Peyer's patch (tissue), 4 donors: ENCODE data around the gene PLA2G4C.

Source experiments
- CTCF ChIP-seq, 6 experiments: fragments of 450-650 bp in 4 of 6; fragments of 200-600 bp in 2 of 6; sonication (generic) in 1 of 6; IDR thresholded peaks; one replicate each; pipeline ENCODE4 v1.5.1; 2017 to 2019; ENCODE audit warnings: antibody characterized with exemption in 6 of 6, mild to moderate bottlenecking in 3 of 6, moderate library complexity in 1 of 6
- POLR2A ChIP-seq, 2 donors: fragments of 450-650 bp; IDR thresholded peaks; one replicate each; pipeline ENCODE4 v1.5.1; 2017; ENCODE audit warnings: antibody characterized with exemption in 2 of 2, mild to moderate bottlenecking in 2 of 2, moderate library complexity in 2 of 2

DNA sequence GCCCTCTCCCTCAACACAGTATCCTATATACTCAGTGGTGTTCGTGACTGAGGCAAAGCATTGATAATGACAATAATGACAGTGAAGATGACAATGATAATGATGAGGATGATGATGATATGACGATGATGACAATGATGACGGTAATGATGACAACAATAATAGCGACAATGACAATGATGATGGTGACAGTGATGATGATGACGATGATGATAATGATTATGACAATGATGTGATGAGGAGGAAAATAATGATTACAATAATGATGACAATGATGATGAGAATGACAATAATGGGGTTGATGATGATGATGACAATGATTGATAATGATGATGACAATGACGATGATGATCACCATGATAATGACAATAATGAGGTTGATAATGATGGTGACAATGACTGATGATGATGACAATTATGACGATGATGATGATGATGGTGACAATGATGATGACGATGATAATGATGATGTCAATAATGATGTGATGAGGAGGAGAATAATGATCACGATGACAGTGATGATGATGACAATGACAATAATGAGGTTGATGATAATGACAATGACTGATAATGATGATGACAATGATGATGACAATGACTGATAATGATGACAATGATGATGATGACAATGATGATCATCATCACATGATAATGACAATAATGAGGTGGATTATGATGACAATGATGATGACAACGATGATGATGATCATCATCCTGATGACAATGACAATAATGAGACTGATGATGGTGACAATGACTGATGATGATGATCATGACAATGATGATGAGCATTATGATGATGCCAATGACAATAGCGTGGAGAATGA lies 99.5 kb downstream of the PLA2G4C start:
- TF ChIP-seq CTCF (IDR thresholded peaks at IDR 0.05) (no peak), POLR2A (IDR thresholded peaks at IDR 0.05) (no peak)
